CD14-positive monocyte (primary cell): ENCODE measurements around the gene USP34. TPM values are rescaled to one million over a fixed set of nuclear protein-coding genes. Genes with fewer than 3 reads are reported as not detected.

ENCODE experiments used
- DNase-seq, 3 donors: peaks; one replicate each; pipeline ENCODE4 v3.0.0-alpha.2; 2011 to 2022
- H2AFZ ChIP-seq: 2 replicates; pipeline ENCODE4 v1.6.0; 2012; ENCODE audit warnings: mild to moderate bottlenecking, low read depth, low read length, inconsistent platforms; ENCODE audit not compliant: insufficient read depth, poor library complexity, severe bottlenecking
- H3K27ac ChIP-seq, 2 donors: 1 replicate in 1 of 2; 2 replicates in 1 of 2; pipeline ENCODE4 v1.5.1; 2012 to 2013; ENCODE audit warnings: low read length in 2 of 2, control low read depth in 1 of 2, inconsistent platforms in 1 of 2, low read depth in 1 of 2, mild to moderate bottlenecking in 1 of 2
- H3K27me3 ChIP-seq, 2 donors: one replicate each; pipeline versions ENCODE4 v1.6.0 to v1.6.1; 2011 to 2013; ENCODE audit warnings: low read length in 2 of 2; ENCODE audit not compliant: control insufficient read depth in 2 of 2, insufficient read depth in 2 of 2
- H3K36me3 ChIP-seq, 2 donors: replicated peaks in 1 of 2; 1 replicate in 1 of 2; 2 replicates in 1 of 2; pipeline versions ENCODE4 v1.5.1 to v1.6.1; 2012 to 2013; ENCODE audit warnings: low read length in 2 of 2, control low read depth in 1 of 2, inconsistent platforms in 1 of 2, mild to moderate bottlenecking in 1 of 2; ENCODE audit not compliant: insufficient read depth in 2 of 2, control insufficient read depth in 1 of 2
- H3K4me1 ChIP-seq, 2 donors: 1 replicate in 1 of 2; 2 replicates in 1 of 2; pipeline versions ENCODE4 v1.5.1 to v1.6.1; 2012 to 2013; ENCODE audit warnings: low read length in 2 of 2, control low read depth in 1 of 2, inconsistent platforms in 1 of 2, mild to moderate bottlenecking in 1 of 2, moderate library complexity in 1 of 2; ENCODE audit not compliant: insufficient read depth in 2 of 2, control insufficient read depth in 1 of 2
- H3K4me2 ChIP-seq: replicated peaks from 2 replicates; pipeline ENCODE3; 2012; ENCODE audit warnings: low read length, moderate library complexity, mild to moderate bottlenecking; ENCODE audit not compliant: poor library complexity, severe bottlenecking; ENCODE audit errors: extremely low read depth
- H3K4me3 ChIP-seq, 3 experiments: fragments of 200-600 bp in 1 of 3; sonication (generic) in 1 of 3; replicated peaks in 1 of 3; 1 replicate in 2 of 3; 2 replicates in 1 of 3; pipeline ENCODE4 v1.5.1; 2011 to 2013; ENCODE audit warnings: low read length in 3 of 3, mild to moderate bottlenecking in 3 of 3, control low read depth in 2 of 3, low read depth in 2 of 3, inconsistent platforms in 1 of 3, moderate library complexity in 1 of 3
- H3K79me2 ChIP-seq: 2 replicates; pipeline ENCODE4 v1.6.0; 2012; ENCODE audit warnings: mild to moderate bottlenecking, control low read depth, inconsistent platforms, low read length, moderate library complexity; ENCODE audit not compliant: insufficient read depth
- H3K9ac ChIP-seq: 2 replicates; pipeline ENCODE4 v1.6.0; 2017; ENCODE audit warnings: low read length, mild to moderate bottlenecking; ENCODE audit not compliant: insufficient read depth, poor library complexity, severe bottlenecking
- H3K9me3 ChIP-seq, 2 donors: replicated peaks in 1 of 2; 1 replicate in 1 of 2; 2 replicates in 1 of 2; pipeline versions ENCODE4 v1.5.1 to v1.6.1; 2012 to 2013; ENCODE audit warnings: low read length in 2 of 2, control low read depth in 1 of 2; ENCODE audit not compliant: control insufficient read depth in 1 of 2, insufficient read depth in 1 of 2
- H4K20me1 ChIP-seq: 2 replicates; pipeline ENCODE4 v1.6.0; 2012; ENCODE audit warnings: mild to moderate bottlenecking, low read length, control low read depth, moderate library complexity; ENCODE audit not compliant: insufficient read depth
- H3K27ac Mint-ChIP-seq, 7 donors: one replicate each; pipeline ENCODE4 v1.8.0; 2020; ENCODE audit warnings: mild to moderate bottlenecking in 7 of 7, mixed read lengths in 7 of 7, moderate library complexity in 6 of 7, inconsistent platforms in 2 of 7
- H3K27me3 Mint-ChIP-seq, 3 donors: one replicate each; pipeline ENCODE4 v1.8.0; 2021 to 2022; ENCODE audit warnings: low read depth in 3 of 3, mild to moderate bottlenecking in 3 of 3, mixed read lengths in 3 of 3, moderate library complexity in 3 of 3, inconsistent platforms in 1 of 3
- H3K36me3 Mint-ChIP-seq, 2 donors: one replicate each; pipeline ENCODE4 v1.8.0; 2020; ENCODE audit warnings: mixed read lengths in 2 of 2, inconsistent platforms in 1 of 2, mild to moderate bottlenecking in 1 of 2
- H3K4me1 Mint-ChIP-seq: one replicate; pipeline ENCODE4 v1.8.0; 2020; ENCODE audit warnings: mild to moderate bottlenecking, mixed read lengths
- H3K4me3 Mint-ChIP-seq, 2 donors: one replicate each; pipeline ENCODE4 v1.8.0; 2020; ENCODE audit warnings: mild to moderate bottlenecking in 2 of 2, mixed read lengths in 2 of 2, moderate library complexity in 1 of 2
- H3K9me3 Mint-ChIP-seq, 7 donors: one replicate each; pipeline ENCODE4 v1.8.0; 2020 to 2022; ENCODE audit warnings: mixed read lengths in 7 of 7, mild to moderate bottlenecking in 6 of 7, moderate library complexity in 6 of 7, inconsistent platforms in 2 of 7
- CTCF ChIP-seq: fragments of 200-600 bp; IDR thresholded peaks from one replicate; pipeline ENCODE4 v1.8.0; 2022; ENCODE audit warnings: antibody characterized with exemption, mild to moderate bottlenecking
- WGBS: methylation state at CpG from one replicate; pipeline ENCODE4 v1.1.5; 2013; ENCODE audit warnings: missing lambda C conversion rate; ENCODE audit not compliant: insufficient coverage; 5-methylcytosine and 5-hydroxymethylcytosine counted together
- intact Hi-C, 2 donors: fragments of 100-400 bp; cut with micrococcal nuclease; formaldehyde crosslinking; loops; one replicate each; pipeline versions ENCODE4 v1.15.0 to v1.15.1; 2023
- polyA plus RNA-seq, 3 donors: library from polyadenylated mRNA; depleted of rRNA in 1 of 3; unstranded in 2 of 3; stranded (reverse) in 1 of 3; fragments of 300-500 nt in 2 of 3; fragments of >200 nt in 1 of 3; fragmentation: Illumina TruSeq in 2 of 3; gene quantifications; 1 replicate in 2 of 3; 2 replicates in 1 of 3; pipeline ENCODE4 v1.2.3, GENCODE V29; 2012 to 2021

The USP34 gene
- polyA plus RNA-seq, 3 donors = 2.8 to 47.2 (median 5.9) TPM

GRCh38 chr2:61249521-61250071, 221.3 kb downstream of the USP34 start:
- Histone ChIP-seq H3K9me3 (no peaks in the 10 kb centered on the region), H3K36me3 (peaks cover 69 to 91% of the 10 kb centered on the region in 2 donors), H3K27me3 (no peaks in the 10 kb centered on the region), H3K79me2 (no peaks in the 10 kb centered on the region), H3K4me3 (no peak overlapping the region), H3K27ac (no peak overlapping the region), H3K9ac (no peak overlapping the region), H3K4me2 (no peak overlapping the region), H2AFZ (no peak overlapping the region), H4K20me1 (no peaks in the 10 kb centered on the region), H3K4me1 (no peaks in the 10 kb centered on the region)
- H3K27me3 Mint-ChIP-seq = no peaks in the 10 kb centered on the region
- H3K36me3 Mint-ChIP-seq = peaks cover 55 to 78% of the 10 kb centered on the region in 2 donors
- no peak overlapping the region for H3K4me3 Mint-ChIP-seq
- no peaks in the 10 kb centered on the region for H3K9me3 Mint-ChIP-seq
- H3K4me1 Mint-ChIP-seq = no peaks in the 10 kb centered on the region
- peak overlapping the region in 1 of 7 donors; percentile 31 for H3K27ac Mint-ChIP-seq
- intact Hi-C loops = no loop called here
- WGBS = 97% methylated on average over 8 of the region's 9 CpGs
- TF ChIP-seq CTCF = no peak
- DNase-seq = no peak

GRCh38 chr2:61247204-61247812, 223.6 kb downstream of the USP34 start:
- DNase-seq = no peak

More at GRCh38 chr2:61247204-61247812, 223.6 kb downstream of the USP34 start:
- Mint-ChIP-seq H3K4me3 (no peak overlapping the region), H3K27ac (no peak overlapping the region), H3K27me3 (no peaks in the 10 kb centered on the region), H3K4me1 (no peaks in the 10 kb centered on the region), H3K36me3 (peaks cover 49 to 81% of the 10 kb centered on the region in 2 donors), H3K9me3 (no peaks in the 10 kb centered on the region)
- Histone ChIP-seq H3K9ac (no peak overlapping the region), H3K79me2 (no peaks in the 10 kb centered on the region), H3K4me3 (no peak overlapping the region), H3K4me2 (no peak overlapping the region), H3K36me3 (peaks cover 78 to 94% of the 10 kb centered on the region in 2 donors), H4K20me1 (no peaks in the 10 kb centered on the region), H3K27ac (no peak overlapping the region), H3K27me3 (no peaks in the 10 kb centered on the region), H3K4me1 (no peaks in the 10 kb centered on the region), H3K9me3 (no peaks in the 10 kb centered on the region), H2AFZ (no peak overlapping the region)
- intact Hi-C loops = no loop called here
- TF ChIP-seq CTCF = no peak
